ENCODE data around the gene IFT20. TPM values are rescaled to one million over a fixed set of nuclear protein-coding genes. Genes with fewer than 3 reads are reported as not detected.

The IFT20 gene
- 31.0 TPM for total RNA-seq

DNA sequence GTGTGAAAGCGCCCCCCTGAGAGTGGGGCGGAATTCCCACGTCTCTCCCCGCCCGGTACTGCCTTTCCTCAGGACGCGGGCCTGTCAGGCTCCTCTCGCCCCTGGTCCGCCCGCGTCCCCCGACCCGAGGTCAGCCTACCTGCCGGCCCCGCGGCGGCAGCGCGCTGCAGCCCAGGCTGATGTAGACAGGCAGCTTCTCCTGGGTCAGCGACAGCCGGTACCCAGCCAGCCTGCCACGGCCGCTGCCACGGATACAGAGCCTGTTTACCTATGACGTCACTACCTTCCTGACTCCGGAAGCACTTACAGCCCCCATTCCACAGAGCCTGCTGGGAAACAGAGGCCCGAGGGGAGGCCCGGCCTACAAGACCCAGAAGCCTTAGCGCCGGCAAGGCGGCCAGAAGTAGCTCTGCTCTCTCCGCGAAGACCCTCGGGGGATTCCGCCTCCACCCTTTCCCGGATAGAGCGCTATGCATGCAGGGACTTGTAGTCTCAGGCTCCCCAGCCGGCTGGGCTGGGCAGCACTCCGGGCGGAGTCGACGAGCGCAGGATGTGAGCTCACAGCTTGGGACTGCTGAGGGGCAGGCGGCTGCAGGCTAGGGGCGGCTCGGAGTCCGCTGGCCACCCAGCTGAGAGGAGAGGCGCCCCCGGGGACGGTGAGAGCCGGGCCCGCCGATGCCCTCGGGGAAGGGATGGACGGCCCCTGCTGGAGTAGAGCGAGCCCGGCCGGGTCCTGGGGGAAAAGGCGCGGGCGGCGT is at the start of gene IFT20, which contains the start of gene TNFAIP1:
Gene IFT20, minus strand, starts transcription at position 272 of the 758 bp plus-strand sequence. CDS start 3,487 bp downstream, outside the sequence.
Gene TNFAIP1, plus strand, starts transcription at position 561 of the 758 bp plus-strand sequence. CDS start 3,761 bp downstream, outside the sequence.
- FAIRE-seq (peak; percentile 65), DNase-seq (ENCODE audit: low spot score in 2 of 2) (peak; percentile 95)

- no peak for FAIRE-seq
- DNase-seq (ENCODE audit: low spot score in 2 of 2): no peak
Observed at GRCh38 chr17:28385037-28385400, 49.7 kb upstream of the IFT20 start.

DNA sequence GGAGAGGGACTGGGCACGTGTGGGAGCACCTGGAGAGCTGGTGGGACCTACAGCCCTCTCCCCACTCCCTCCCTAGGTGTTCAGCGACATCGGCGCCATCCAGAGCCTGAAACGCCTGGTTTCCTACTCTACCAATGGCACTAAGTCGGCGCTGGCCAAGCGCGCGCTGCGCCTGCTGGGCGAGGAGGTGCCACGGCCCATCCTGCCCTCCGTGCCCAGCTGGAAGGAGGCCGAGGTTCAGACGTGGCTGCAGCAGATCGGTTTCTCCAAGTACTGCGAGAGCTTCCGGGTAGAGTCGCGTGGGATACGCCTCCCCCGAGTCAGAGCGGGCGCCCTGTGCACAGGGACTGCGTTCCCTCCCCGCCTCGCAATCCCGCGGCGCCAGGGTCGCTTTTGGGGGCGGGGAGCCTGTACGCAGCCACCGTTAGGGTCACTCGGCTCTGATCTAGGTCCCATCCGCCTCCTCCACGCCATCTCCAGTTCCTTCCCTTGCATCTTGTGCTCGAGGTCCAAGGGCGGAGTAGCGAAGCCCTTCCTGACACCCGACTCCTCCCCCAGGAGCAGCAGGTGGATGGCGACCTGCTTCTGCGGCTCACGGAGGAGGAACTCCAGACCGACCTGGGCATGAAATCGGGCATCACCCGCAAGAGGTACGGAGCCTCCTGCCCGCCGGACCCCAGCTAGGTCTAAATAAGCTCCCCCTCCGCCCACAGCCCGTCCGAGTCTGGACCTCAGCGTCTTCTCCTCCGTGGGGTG is 49.2 kb upstream of the IFT20 start:
- no peak for FAIRE-seq
- DNase-seq (ENCODE audit: low spot score in 2 of 2): no peak

GRCh38 chr17:28381141-28381825 is 46.0 kb upstream of the IFT20 start:
- no peak for FAIRE-seq
- DNase-seq (ENCODE audit: low spot score in 2 of 2): no peak

DNA sequence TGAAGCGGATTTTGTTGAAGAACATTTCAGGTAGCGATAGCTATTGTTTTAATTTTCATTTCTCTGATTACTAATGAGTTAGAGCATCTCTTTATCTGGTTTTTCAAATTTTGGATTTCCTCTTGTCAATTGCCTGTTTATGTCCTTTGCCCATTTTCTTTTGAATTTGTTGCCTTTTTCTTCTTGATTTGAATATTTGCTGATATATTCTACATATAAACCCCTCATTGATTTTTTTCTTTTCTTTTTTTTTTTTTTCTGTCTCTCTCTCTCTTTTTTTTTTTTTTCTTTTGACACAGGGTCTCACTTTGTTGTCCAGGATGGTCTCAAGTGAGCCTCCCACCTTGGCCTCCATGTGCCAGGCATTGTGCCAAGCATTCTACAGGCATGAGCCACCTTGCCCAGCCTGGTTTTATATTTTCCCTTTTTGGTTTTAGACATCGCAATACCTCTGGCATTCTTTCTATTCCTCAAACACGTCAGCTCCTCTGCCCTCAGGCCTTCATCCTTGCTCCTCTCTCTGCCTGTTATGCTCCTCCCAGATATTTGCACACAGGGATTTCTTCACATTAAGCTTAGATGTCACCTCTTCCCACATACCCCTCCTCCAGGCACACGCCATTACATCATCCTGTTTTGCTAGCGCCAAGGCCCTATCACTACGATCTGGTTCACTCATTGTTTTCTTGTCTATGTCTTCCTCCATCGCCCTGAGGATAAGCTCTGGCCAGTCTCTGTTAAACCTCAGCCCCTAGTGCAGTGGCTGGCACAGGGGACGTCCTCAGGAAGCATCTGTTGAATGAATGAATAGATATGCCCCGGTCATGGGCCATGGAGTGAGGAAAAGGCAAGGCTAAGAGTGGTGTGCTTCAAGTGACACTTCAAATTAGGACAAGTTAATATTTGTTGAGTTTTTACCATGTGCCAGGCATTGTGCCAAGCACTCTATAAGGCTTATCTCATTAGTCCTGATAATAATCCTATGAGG is 44.8 kb upstream of the IFT20 start:
- FAIRE-seq (no peak), DNase-seq (ENCODE audit: low spot score in 2 of 2) (no peak)

GRCh38 chr17:28372945-28373274 is 37.6 kb upstream of the IFT20 start:
- DNase-seq (ENCODE audit: low spot score in 2 of 2): no peak
- no peak for FAIRE-seq

GRCh38 chr17:28372203-28372944 is 37.1 kb upstream of the IFT20 start:
- no peak for FAIRE-seq
- peak in 1 of 2 donors; percentile 49 for DNase-seq (ENCODE audit: low spot score in 2 of 2)

DNA sequence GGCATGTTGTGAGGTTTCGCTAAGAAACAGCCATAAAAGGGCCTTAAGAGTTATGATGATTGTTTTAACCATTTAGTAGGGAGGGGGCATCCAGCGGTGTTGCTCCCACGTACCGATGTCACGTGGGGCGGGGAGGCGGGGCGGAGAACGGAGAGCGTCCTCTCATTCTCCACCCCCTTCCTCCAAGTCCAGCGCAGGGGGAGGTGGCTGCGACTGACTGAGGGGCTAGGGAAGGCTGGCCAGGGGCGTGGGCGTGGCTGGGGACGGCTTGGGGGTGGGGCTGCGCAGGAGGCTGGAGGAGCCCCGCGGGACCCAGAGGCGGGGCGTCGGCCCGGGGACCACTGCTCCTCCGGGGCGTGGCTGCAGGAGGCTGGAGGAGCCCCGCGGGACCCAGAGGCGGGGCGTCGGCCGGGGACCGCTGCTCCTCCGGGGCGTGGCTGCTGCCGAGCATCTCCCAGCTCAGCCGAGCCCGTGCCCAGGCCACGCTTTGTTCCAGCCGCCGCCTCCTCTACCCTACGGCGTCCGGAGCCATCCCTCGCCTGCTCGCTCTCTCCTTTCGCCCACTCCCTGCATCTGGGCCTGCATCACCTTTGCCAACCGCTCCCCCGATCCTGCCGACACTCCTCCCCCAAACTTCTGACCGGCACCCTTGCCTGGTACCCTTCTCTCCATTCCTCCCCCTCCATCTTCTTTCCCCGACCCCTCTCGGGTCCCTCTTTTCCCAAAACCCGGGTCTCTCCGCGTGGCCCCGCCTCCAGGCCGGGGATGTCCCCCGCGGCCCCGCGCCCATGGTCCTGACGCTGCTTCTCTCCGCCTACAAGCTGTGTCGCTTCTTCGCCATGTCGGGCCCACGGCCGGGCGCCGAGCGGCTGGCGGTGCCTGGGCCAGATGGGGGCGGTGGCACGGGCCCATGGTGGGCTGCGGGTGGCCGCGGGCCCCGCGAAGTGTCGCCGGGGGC is 36.3 kb upstream of the IFT20 start, which contains the start of gene SARM1:
Gene SARM1, plus strand, starts transcription at position 450 of the 958 bp plus-strand sequence. Its CDS starts 339 bp downstream, at position 789.
- no peak for FAIRE-seq
- peak; percentile 84 to 88 for DNase-seq (ENCODE audit: low spot score in 2 of 2)

- FAIRE-seq: no peak
Observed at GRCh38 chr17:28370744-28371103, 35.5 kb upstream of the IFT20 start.

GRCh38 chr17:28370035-28370743 is 34.9 kb upstream of the IFT20 start, which contains the start of gene VTN:
VTN (minus strand) TSS chr17:28370307; CDS start chr17:28370203, 104 bp downstream.
- DNase-seq (ENCODE audit: low spot score in 2 of 2) (no peak), FAIRE-seq (no peak)

More at GRCh38 chr17:28370744-28371103, 35.5 kb upstream of the IFT20 start:
- no peak for DNase-seq (ENCODE audit: low spot score in 2 of 2)

DNA sequence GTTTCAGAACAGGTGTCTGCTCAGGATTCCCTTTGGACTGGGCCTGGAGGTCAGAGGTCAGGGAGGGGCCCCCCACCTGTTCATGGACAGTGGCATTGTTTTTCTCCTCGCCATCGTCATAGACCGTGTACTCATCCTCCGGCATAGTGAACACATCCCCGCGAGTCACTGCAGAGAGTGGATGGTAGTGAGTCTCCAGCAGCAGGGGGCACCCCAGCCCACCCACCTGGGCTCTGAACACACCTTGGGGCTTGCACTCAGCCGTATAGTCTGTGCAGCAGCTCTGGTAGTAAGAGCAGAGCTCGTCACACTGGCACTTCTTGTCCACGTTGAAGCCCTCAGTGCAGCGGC is 34.4 kb upstream of the IFT20 start:
- FAIRE-seq (no peak), DNase-seq (ENCODE audit: low spot score in 2 of 2) (no peak)

- FAIRE-seq: no peak
- DNase-seq (ENCODE audit: low spot score in 2 of 2): no peak
Observed at GRCh38 chr17:28368915-28369683, 33.8 kb upstream of the IFT20 start.

DNA sequence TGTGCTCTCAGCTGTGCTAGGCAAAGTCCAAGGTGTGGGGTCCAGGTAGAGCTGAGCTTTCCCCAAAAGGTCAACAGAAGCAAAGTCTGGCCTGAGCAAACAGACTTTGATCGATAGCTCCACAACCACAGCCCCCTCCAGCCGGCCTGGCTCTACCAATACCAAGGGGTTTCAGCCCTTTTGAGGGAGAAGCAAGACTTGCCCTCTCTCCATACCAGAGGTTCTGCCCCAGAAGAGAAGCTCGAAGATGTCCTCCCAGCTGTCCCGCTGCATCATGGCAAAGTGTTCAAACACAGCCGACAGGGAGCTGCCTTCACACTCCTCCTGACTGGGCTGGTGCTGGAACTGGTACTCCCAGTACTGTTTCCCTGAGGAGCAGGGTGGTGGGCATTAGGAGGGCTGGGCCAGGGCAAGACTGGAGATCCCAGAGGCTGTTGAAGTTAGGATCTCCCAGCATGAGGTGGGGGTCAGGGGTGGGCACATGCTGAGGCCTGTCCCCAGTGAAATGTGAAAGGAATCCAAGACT is 33.1 kb upstream of the IFT20 start:
- FAIRE-seq: no peak
- no peak for DNase-seq (ENCODE audit: low spot score in 2 of 2)

GRCh38 chr17:28367641-28368305 is 32.5 kb upstream of the IFT20 start:
- no peak for FAIRE-seq
- DNase-seq (ENCODE audit: low spot score in 2 of 2): no peak

DNA sequence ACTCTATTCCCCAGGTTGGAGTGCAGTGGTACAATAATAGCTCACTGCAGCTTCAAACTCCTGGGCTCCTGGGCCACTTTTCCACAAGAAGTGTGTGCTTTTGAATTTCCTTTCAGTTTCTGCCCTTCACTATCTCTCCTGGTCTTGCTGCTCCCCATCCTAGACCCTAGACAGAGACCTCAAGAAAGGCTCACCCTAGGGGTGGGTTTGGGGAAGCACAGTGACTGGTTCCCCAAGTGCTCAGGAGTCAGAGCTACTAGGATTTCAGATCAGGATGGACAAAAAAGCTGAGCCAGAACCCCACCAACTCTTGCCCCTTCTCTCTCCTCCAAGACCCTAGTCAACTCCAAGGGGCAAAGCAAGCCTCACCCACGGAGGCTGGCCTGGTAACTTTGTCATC is 31.3 kb upstream of the IFT20 start:
- no peak for DNase-seq (ENCODE audit: low spot score in 2 of 2)
- FAIRE-seq: no peak

GRCh38 chr17:28365487-28365886 is 30.2 kb upstream of the IFT20 start:
- FAIRE-seq (no peak), DNase-seq (ENCODE audit: low spot score in 2 of 2) (no peak)

All from frontal cortex (tissue), 4 donors.